H1 (cell line): Measurements from ENCODE around the gene YWHAB. TPM values are rescaled to one million over a fixed set of nuclear protein-coding genes. Genes with fewer than 3 reads are reported as not detected.

ENCODE experiments used
- CHD2 ChIP-seq: IDR thresholded peaks from 2 replicates; pipeline ENCODE4 v1.6.1; 2012; ENCODE audit warnings: low read length, improper control_type of control experiment
- CHD7 ChIP-seq: fragments of 300-600 bp; sonication (generic); IDR thresholded peaks from 2 replicates; pipeline ENCODE4 v1.7.1; 2012; ENCODE audit warnings: low read length, moderate library complexity, mild to moderate bottlenecking, inconsistent platforms; ENCODE audit not compliant: insufficient replicate concordance
- CREB1 ChIP-seq: IDR thresholded peaks from 2 replicates; pipeline ENCODE4 v1.6.1; 2012; ENCODE audit warnings: inconsistent platforms
- EP300 ChIP-seq, 2 experiments: IDR thresholded peaks; 1 replicate in 1 of 2; 2 replicates in 1 of 2; pipeline ENCODE4 v1.6.1; 2011 to 2012; ENCODE audit warnings: low read depth in 2 of 2, low read length in 2 of 2, mild to moderate bottlenecking in 2 of 2, borderline replicate concordance in 1 of 2, inconsistent platforms in 1 of 2, moderate library complexity in 1 of 2
- KDM1A ChIP-seq: fragments of 200-600, 300-600 bp; sonication (generic); IDR thresholded peaks from 2 replicates; pipeline ENCODE4 v1.7.1; 2016; ENCODE audit warnings: mild to moderate bottlenecking, low read length, borderline replicate concordance
- POU5F1 ChIP-seq: IDR thresholded peaks from 2 replicates; pipeline ENCODE4 v1.6.1; 2011; ENCODE audit warnings: low read depth, mild to moderate bottlenecking, low read length, moderate library complexity
- RNF2 ChIP-seq: fragments of 200-900, 300-1000 bp; sonication (generic); IDR thresholded peaks from 2 replicates; pipeline ENCODE4 v1.7.1; 2016; ENCODE audit warnings: borderline replicate concordance, low read depth, mild to moderate bottlenecking, antibody characterized with exemption, low read length; ENCODE audit not compliant: poor library complexity, severe bottlenecking; ENCODE audit errors: missing control alignments
- polyA plus RNA-seq, 7 experiments: library from polyadenylated mRNA; depleted of rRNA in 3 of 7; stranded (reverse) in 5 of 7; unstranded in 2 of 7; fragments of >200 nt in 5 of 7; fragments of 200-250 nt in 2 of 7; gene quantifications; 1 replicate in 5 of 7; 2 replicates in 1 of 7; 4 replicates in 1 of 7; pipeline versions ENCODE4 v1.2.1 to v1.2.3, GENCODE V29; 2011 to 2013; ENCODE audit warnings: missing spikeins in 2 of 7, mixed read lengths in 2 of 7
- total RNA-seq: library from RNA; stranded (reverse); fragmentation: NEBNext Ultra II Directional; extraction: Animal tissue kit (Norgen Biotek cat#: 25700); gene quantifications from 2 replicates; pipeline ENCODE4 v1.2.1, GENCODE V29; 2021

Gene YWHAB
- total and polyA plus RNA-seq, 2 of the 8 experiments (the other 6 are each of a cell fraction or from before 2014, with no cell fraction given): 72.9 to 256 TPM

GRCh38 chr20:44909872-44910689, 24.6 kb downstream of the YWHAB start, which contains the start of gene PABPC1L (continued):
- TF ChIP-seq CHD7 (no peak), RNF2 (no peak), CHD2 (no peak), EP300 (IDR thresholded peaks at IDR 0.05; ENCODE audit: borderline replicate concordance in 1 of 2, low read depth in 2 of 2, low read length in 2 of 2) (no peak), POU5F1 (no peak), CREB1 (no peak; the same call in 1 of the 2 replicates), KDM1A (no peak)
